Ammon's horn (tissue), 1 donor: Measurements from ENCODE around the gene BEX2.
"Not testable (repeated sequence)": the region's sequence is repeated elsewhere in the genome, so short reads cannot be mapped to it uniquely, and the experiment has no call there.

Experiments used
- DNase-seq: peaks from one replicate; pipeline ENCODE4 v3.0.0-alpha.2; 2016; ENCODE audit warnings: low spot score

Gene BEX2

GRCh38 chrX:103310555-103311398 is at the start of gene BEX2:
BEX2 (minus strand) TSS chrX:103310990; CDS start chrX:103309976, 1,014 bp downstream.
- peak; percentile 90 for DNase-seq

- no peak for DNase-seq
Measured at GRCh38 chrX:103360092-103360491, 49.3 kb upstream of the BEX2 start.

- DNase-seq: not testable (repeated sequence)
Measured at GRCh38 chrX:103359605-103360004, 48.8 kb upstream of the BEX2 start.

GRCh38 chrX:103357871-103358270 is 47.1 kb upstream of the BEX2 start:
- no peak for DNase-seq

- DNase-seq: peak; percentile 25
Measured at GRCh38 chrX:103356858-103357257, 46.1 kb upstream of the BEX2 start.

- DNase-seq: peak; percentile 78
Measured at GRCh38 chrX:103356130-103356798, 45.5 kb upstream of the BEX2 start, which contains the start of gene TCEAL9. TCEAL9 (plus strand) TSS chrX:103356506; CDS start chrX:103357685, 1,179 bp downstream.

GRCh38 chrX:103347682-103348397 is 37.0 kb upstream of the BEX2 start:
- no peak for DNase-seq

GRCh38 chrX:103344606-103345005 is 33.8 kb upstream of the BEX2 start:
- no peak for DNase-seq

- DNase-seq: peak; percentile 37
Measured at GRCh38 chrX:103343105-103343504, 32.3 kb upstream of the BEX2 start.

GRCh38 chrX:103338663-103339062 is 27.9 kb upstream of the BEX2 start:
- peak; percentile 51 for DNase-seq

- DNase-seq: peak; percentile 4
Measured at GRCh38 chrX:103330681-103331288, 20.0 kb upstream of the BEX2 start.

GRCh38 chrX:103329991-103330390 is 19.2 kb upstream of the BEX2 start, which contains the start of gene TCEAL7:
TCEAL7 (plus strand) TSS chrX:103330239; CDS start chrX:103331404, 1,165 bp downstream.
- peak; percentile 88 for DNase-seq

GRCh38 chrX:103311399-103311780 is 600 bp upstream of the BEX2 start:
- DNase-seq: no peak

GRCh38 chrX:103309860-103310554 is 783 bp downstream of the BEX2 start:
- DNase-seq: no peak

- DNase-seq: not testable (repeated sequence)
Measured at GRCh38 chrX:103305666-103306065, 5.1 kb downstream of the BEX2 start.

- DNase-seq: no peak
Measured at GRCh38 chrX:103304705-103305104, 6.1 kb downstream of the BEX2 start.

GRCh38 chrX:103293118-103293517 is 17.7 kb downstream of the BEX2 start:
- DNase-seq: no peak

GRCh38 chrX:103279624-103280023 is 31.2 kb downstream of the BEX2 start:
- no peak for DNase-seq

- DNase-seq: peak; percentile 76
Measured at GRCh38 chrX:103276581-103277002, 34.2 kb downstream of the BEX2 start, which contains the start of gene TCEAL5. TCEAL5 (minus strand) TSS chrX:103276750; CDS start chrX:103274563, 2,187 bp downstream.

GRCh38 chrX:103275947-103276567 is 34.7 kb downstream of the BEX2 start:
- peak; percentile 2 for DNase-seq

- no peak for DNase-seq
Measured at GRCh38 chrX:103274284-103274683, 36.5 kb downstream of the BEX2 start.
